ENCODE results near the gene CCDC171.
"Not testable (repeated sequence)": the region's sequence is repeated elsewhere in the genome, so short reads cannot be mapped to it uniquely, and the experiment has no call there.

The CCDC171 gene

DNA sequence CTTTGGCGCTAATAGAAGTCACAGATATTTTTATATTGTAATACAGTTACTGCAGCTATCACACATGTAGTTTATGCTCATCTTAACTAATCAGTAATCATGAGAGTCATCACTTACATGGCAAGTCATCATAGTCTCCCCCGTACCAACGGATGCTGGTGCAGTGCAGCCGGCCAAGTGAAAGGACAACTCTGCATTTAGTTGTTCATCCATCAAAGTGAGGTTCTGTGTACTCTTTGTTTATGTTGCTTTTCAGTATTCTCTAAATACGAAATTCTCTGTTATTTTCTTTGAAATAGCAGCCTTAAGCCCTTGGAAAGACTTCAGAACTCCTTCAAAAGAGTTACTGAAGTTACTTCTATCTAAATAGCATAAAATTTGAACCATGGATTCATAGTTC is 216.7 kb downstream of the CCDC171 start:
- no peak for DNase-seq

- DNase-seq, result no peak
Measured at GRCh38 chr9:15778861-15779260, 226.0 kb downstream of the CCDC171 start.

GRCh38 chr9:15782106-15782505 is 229.3 kb downstream of the CCDC171 start:
- DNase-seq, result no peak

- DNase-seq, result no peak
Measured at GRCh38 chr9:15785584-15785983, 232.7 kb downstream of the CCDC171 start.

DNA sequence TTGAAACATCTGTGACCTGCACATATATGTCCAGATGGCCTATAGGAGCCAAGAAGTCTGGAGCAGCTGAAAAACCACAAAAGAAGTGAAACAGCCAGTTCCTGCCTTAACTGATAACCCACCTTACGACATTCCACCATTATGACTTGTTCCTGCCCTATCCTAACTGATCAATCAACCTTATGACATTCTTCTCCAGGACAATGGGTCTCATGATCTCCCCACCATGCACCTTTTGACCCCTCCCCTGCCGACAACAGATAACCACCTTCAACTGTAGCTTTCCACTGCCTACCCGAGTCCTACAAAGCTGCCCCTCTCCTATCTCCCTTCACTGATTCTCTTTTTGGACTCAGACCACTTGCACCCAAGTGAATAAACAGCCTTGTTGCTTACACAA is 233.8 kb downstream of the CCDC171 start:
- DNase-seq, result no peak

DNA sequence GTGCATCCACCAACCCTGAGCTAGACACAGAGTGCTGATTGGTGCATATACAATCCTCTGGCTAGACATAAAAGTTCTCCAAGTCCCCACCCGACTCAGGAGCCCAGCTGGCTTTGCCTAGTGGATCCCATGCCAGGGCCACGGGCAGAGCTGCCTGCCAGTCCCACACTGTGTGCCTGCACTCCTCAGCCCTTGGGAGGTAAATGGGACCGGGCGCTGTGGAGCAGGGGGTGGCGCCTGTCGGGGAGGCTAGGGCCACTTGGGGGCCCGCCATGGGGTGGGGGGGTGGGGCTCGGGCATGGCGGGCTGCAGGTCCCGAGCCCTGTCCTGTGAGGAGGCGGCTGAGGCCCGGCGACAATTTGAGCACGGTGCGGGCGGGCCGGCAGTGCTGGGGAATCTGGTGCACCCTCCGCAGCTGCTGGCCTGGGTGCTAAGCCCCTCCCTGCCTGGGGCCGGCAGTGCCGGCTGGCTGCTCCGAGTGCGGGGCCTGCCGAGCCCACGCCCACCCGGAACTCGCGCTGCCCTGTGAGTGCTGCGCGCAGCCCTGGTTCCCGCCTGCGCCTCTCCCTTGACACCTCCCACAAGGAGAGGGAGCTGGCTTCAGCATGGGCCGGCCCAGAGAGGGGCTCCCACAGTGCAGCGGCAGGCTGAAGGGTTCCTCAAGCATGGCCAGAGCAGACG is 257.5 kb downstream of the CCDC171 start:
- not testable (repeated sequence) for DNase-seq

- DNase-seq, result no peak
Measured at GRCh38 chr9:15813076-15813475, 260.2 kb downstream of the CCDC171 start.

GRCh38 chr9:15824310-15824709 is 271.5 kb downstream of the CCDC171 start:
- no peak for DNase-seq

DNA sequence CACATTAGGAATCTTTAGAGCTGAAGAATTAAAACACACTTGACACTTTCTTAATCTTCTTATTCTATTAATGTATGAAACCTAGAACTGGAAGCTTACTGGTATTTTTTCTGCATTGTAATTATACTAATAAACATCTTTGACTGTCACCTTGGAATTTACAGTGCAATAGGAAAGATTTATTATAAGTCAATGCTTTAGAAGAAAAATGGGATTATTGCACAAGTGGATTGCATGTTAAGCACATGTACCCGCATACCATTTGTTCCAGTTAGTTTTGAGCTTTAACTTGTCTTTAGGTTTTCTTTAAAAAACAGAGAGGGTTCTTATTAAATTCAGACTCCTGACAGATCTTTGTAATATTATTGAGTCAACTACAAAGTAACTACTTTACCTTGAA is 278.5 kb downstream of the CCDC171 start:
- no peak for DNase-seq

DNA sequence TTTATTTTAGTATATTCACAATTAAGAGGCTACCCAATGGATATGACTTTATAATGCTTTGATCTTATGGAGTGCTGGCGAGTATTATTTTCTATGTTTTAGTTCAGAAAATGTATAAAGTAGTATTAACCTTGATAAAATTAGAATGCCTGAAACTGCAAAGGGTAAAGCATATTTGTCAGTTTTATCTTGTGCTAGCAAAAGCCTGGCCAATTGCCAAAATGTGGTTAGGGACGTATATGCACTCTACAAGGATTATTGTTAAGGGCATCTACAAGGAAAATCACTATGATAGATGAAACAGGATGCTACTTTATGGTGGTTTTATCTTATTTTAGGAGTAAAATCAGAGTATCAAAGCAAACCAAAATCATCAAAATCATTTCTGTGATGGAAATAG is 281.7 kb downstream of the CCDC171 start:
- DNase-seq, result no peak

GRCh38 chr9:15837079-15837679 is 284.3 kb downstream of the CCDC171 start:
- no peak for DNase-seq

DNA sequence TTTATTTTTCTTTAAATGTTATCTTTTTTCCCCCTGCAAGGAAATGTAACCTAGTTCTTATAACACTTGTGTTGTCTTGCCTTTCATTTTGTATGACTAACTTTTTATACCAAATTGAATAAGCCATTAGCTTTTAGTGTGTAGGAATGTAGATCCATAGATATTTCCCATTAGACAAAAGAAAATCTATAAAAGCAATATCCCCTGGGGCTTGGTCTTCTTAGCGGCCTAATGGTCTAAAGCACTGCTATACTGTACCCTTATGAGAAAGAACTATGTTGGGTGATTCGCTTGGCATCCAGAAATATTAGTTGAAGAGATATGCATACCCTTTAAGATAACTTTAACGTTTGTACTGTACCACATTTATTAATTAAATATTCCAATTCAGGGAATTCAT is 289.2 kb downstream of the CCDC171 start:
- no peak for DNase-seq

- DNase-seq, result no peak
Measured at GRCh38 chr9:15843316-15843715, 290.5 kb downstream of the CCDC171 start.

DNA sequence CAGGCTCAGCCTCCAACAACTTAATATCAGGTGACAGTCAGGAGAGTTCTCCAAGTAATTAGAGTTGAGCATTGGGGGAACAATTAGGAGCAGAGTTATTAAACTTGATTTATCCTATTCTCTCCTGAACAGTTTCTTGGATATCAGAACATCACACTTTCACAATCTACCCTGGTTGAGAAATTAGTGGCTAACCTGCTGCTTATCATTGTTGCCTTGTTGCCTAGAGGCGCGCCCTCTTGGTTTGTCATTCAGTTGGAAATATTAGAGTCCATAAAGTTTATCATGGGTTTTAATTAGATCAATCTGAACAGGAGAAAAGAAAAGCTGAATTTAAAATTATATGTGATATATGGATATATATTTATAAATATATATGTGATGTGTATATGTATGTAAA is 291.1 kb downstream of the CCDC171 start:
- no peak for DNase-seq

GRCh38 chr9:15846611-15847010 is 293.8 kb downstream of the CCDC171 start:
- DNase-seq, result no peak

GRCh38 chr9:15849871-15850270 is 297.0 kb downstream of the CCDC171 start:
- DNase-seq, result no peak

DNA sequence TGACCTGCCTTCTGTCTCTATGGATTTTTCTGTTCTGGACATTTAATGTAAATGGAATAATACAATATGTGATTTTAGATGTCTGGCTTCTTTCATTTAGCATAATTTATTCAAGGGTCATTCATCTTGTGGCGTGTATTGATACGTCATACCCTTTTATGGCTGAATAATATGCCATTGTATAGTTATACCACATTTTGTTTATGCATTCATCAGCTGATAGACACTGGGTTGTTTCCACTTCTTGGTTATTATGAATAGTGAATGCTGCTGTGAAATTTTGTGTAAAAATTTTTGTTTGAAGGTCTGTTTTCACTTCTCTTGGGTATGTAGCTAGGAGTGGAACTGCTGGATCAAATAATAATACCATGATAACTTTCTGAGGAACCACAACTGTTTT is 298.9 kb downstream of the CCDC171 start:
- no peak for DNase-seq

DNA sequence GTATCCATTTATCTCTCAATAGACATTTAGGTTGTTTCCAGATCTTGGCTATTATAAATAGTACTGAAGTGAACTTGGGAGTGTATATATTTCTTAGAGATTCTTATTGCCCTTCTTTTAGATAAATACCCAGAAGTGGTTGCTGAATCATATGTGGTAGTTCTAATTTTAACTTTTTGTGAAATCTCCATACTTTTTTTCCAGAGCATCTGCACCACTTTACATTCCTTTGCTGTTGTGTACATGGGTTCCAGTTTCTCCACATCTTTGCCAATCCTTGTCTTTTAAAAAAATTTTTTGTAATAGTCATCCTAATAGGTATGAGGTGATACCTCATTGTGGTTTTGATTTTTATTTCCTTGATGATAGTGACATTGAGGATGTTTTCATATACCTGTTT is 303.7 kb downstream of the CCDC171 start:
- no peak for DNase-seq

GRCh38 chr9:15867334-15867733 is 314.5 kb downstream of the CCDC171 start:
- no peak for DNase-seq

DNA sequence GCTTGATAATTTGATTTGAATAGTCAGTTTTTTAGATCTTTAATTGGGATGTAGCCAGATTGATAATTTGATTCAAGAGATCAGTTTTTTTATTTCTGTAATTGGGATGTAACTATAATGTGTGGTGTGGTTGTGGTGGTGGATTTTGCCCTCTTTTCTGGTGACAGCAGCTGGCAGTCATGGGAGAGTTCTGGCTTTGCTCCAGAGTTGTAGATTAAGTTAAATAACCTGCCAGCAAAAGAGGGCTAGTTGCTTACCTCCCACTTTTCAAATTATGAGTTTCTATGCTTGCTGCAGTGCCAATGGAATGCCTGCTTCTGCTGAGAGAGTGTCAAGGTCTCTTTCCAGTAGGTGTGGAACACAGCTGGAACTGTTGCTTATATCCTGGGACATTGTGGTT is 315.1 kb downstream of the CCDC171 start:
- no peak for DNase-seq

DNA sequence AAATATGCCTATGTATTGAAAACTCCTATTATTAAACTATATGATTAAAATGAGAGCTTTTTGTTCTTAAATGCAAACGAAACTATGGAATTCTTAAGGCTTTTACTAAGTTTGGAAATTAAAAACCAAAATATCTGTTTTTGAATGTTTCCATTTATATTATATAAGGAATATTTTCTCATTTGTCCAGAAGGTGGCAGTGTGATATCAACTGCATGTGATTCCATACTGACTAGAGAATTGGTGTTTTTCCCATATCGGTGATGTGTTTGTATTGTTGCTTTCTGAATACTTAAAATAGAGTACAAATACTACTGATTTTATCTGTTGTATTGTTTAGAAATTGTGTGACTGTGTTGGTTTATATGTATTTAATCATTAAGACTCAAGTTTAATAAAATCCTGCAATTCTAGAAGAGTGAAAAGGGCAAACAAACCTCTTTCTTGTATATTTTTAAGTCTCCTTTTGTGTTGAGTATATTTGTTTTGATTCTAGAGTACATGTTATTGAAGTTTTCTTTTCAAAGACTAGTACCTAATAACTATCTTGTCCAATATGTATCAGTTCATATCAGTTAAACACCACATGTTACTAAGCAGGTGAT is 320.8 kb downstream of the CCDC171 start:
- no peak for DNase-seq

- DNase-seq, result no peak
Measured at GRCh38 chr9:15882328-15882727, 329.5 kb downstream of the CCDC171 start.

DNA sequence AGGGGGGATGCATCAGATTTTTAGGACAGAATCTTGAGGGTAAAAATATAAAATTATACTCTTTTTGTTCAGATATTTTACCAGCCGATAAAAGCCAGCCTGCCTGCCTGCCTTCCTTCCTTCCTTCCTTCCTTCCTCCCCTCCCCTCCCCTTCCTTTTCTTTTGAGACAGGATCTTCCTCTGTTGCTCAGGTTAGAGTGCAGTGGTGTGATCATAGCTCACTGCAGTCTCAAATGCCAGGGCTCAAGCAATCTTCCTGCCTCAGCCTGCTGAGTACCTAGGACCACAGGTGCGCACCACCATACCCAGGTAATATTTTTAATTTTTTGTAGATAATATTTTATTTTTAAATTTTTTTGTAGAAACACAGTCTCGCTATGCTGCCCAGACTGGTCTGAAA is 330.0 kb downstream of the CCDC171 start:
- DNase-seq, result no peak

DNA sequence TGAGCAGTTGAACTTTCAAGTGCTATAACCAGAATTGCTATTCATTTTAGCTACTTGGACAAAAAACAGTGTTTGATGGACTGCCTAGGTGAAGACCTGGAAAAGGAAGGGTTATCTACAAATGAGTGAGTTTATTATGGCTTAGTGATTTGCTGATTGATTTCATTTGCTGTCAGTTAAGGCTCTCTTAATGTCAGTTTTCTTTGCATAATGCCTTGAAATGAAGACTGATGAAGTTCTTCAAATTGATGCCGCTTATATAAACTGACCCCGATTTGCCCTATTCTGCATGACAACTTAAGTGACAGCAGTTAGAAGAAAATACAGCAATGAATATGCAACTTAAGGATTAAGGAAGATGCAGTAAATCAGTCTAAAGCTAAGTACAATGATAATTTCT is 332.6 kb downstream of the CCDC171 start:
- DNase-seq, result no peak

- DNase-seq, result no peak
Measured at GRCh38 chr9:15889555-15889954, 336.7 kb downstream of the CCDC171 start.
